Raji (cell line): ENCODE measurements around the gene REEP6.

Experiments
- POLR2A ChIP-seq: IDR thresholded peaks from 2 replicates; pipeline ENCODE4 v1.6.1; 2011; ENCODE audit warnings: low read depth, low read length, control low read depth; ENCODE audit not compliant: insufficient read depth

Gene REEP6

DNA sequence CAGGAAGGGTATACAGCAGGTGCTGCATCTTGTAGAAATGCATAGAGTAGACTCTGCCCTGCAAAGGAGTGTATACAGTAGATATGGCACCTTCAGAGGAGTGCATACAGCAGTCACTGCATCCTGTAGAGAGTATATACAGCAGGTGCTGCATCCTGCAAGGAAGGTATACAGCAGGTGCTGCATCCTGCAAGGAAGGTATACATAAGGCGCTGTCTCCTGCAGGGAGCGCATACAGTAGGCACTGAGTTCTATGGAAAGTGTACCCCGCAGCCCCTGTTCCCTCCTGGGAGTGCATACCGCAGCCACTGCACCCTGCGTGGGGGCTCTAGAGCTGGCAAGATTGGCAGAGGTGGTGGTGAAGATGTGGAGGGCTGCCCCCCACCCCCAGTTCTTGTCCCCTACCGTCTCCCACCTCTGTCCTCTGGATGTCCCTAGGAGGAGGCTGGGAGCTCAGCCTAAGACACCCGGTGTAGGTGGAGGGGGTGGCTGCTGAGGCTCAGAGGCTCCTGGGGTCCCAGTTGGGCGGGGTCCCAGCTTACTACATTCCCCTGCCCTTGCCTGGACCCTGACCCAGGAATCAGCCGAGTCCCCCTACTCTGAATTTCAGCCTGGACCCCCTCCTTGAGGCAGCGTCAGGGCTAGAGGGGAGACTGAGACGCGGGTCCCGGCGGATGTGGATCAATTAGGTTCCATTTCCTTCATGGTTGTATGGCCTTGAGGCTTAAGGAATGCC, 24.2 kb downstream of the REEP6 start:
- TF ChIP-seq POLR2A, result no peak

DNA sequence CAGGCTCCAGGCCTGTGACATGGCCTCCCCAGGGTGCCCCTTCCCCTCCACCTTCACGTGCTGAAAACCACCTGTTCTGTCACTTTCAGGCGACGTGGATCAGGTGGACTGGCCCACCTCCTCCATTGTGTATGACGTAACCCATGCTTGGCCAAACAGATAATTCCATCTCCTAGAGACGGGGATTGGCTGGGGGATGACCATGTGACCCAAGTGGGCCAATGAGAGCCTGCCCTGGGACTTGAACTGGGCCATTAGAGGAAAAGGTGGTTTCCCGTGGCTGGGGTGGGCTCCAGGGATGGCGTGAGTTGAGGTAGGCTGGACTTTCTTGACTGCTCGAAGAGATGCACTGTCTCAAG, 25.4 kb downstream of the REEP6 start:
- no peak for TF ChIP-seq POLR2A

DNA sequence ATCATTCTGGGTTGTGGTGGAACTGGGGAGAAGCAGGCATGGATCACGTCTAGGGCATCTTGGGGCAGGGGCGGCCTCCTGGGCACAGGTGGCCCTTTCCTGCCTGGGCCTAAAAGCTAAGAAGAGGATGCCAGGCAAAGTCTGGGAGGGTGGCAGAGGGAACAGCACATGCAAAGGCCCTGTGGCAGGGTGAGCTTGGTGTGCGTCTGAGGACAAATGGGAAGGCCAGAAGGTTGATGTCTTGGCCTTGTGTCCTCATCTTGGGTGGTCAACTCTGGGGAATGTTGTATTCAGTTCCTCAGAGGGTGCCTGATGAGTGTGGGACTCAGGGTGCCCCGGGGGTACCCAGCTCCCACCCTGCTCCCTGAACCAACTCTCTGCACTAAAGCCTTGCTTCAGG, 27.5 kb downstream of the REEP6 start:
- TF ChIP-seq POLR2A, result no peak

DNA sequence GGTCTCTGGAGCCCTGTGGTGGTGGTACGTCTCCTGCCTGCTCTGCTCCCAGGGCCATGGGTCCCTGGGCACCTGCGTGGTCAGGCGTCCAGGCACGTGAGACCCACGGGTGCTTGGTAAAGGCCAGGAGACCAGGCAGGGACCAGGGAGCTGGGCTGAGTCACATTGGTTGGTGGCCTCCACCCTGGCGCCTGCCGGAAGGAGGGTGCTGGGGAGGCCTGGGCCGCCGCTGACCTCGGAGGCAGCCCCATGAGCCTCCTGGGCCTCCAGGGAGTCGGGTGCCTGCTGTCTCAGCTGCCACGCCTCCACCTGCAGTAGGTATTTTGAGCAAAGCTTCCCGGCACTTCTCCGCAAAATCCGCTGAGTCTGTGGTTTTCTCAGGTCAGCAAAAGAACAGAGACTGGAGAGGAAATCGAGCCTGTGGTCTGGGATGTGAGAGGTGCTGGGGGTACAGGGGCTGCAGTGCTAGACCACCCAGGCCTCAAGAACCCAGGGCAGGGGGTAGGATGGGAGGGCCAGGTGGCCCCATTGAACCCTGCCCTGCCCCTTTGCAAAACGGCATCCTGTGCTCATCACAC, 29.3 kb downstream of the REEP6 start:
- TF ChIP-seq POLR2A, result no peak

DNA sequence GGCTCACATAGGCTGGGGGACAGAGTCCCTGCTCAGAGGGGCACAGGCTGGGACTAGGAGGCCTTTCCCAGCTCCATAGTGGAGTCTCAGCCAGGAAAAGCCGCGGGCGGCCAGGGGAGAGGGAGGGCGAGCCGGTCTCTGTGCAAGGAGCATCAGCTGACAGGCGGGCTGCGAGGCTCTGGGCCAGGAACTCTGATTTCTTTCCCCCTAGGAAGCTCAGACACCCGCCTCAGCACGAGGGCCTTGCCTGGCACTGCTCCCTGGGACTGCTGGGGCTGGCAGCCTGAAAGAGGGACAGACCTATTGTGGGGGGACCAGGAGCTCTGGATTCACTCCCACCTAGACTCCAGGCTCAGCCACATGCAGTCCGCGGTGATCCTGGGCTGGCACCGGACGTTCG, 30.7 kb downstream of the REEP6 start:
- TF ChIP-seq POLR2A, result no peak

DNA sequence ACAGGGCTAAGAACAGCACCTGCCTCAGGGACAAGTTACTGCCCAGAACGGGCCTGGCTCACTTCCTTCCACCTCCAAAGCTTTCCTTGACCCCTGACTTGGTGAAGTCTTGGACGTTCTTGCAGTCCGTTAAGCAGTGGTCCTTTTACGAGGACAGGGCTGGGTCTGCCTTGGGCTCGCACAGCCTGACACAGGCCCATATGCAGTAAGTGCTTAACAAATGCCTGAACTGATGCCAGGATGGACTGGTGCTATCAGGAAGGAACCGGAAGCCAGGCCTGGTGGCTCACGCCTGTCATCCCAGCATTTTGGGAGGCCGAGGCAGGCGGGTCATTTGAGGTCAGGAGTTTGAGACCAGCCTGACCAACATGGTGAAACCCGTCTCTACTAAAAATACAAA, 31.1 kb downstream of the REEP6 start:
- no peak for TF ChIP-seq POLR2A

DNA sequence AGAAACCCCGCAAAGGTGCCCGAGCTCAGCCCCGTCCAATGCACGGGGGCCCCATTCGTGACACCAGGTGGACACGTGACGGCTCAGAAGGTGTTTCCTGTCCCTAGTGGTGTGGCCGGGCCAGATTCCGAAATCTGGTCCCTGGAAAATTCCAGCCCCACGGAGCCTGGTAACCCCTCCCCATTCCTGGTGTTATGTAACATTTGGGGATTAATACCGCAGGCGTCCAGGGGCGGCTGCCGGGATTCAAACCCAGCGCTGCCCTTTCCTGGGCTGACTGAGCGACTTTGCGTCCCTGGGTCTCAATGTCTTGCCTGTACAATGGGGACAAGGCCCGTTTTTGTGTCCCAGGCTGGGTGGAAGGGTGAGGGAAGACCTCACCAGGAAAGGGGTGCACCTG, 31.9 kb downstream of the REEP6 start:
- TF ChIP-seq POLR2A, result no peak

DNA sequence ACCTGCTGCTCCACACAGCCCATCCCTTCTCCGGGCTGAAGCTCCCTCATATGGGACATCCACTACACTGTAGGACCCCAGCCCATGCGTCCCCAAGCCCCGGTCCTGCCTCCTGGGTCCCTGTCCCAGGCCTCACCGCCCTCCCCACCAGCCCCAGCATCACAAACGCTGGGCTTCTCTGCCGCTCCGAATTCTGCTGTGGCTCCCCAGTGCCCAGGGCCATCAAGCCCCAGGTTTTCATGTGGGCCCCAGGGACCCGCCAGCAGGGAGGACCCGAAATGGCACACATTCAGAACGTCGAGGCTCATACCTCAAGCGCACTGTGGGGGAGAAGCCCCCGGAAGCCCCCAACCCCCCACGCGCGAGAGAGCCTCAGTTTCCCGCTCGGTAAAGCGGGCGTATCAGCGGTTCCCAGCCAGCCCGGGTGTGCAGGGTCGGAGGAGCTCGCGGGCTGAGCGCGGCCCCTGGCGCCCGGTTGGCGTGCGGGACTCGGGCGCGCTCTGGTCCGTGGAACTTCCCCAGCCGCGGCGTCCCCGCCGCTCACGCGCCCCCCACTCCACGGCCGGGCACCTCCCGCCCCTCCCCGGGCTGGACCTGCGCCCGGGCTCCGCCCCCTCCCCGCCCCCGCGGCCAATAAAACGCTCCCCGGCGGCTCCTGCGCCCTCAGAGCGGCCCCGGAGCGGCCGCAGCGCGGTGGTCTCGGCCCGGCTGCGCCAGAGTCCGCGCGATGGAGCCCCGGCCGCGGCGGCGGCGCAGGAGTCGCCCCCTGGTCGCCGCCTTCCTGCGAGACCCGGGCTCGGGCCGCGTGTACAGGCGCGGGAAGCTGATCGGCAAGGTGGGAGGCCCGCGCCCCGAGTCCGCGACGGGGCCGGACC, 32.7 kb downstream of the REEP6 start, which contains the start of gene PLK5:
PLK5 (plus strand) TSS at position 666 of the 875 bp plus-strand sequence. CDS start 2,920 bp downstream, outside the sequence.
- TF ChIP-seq POLR2A, result no peak

DNA sequence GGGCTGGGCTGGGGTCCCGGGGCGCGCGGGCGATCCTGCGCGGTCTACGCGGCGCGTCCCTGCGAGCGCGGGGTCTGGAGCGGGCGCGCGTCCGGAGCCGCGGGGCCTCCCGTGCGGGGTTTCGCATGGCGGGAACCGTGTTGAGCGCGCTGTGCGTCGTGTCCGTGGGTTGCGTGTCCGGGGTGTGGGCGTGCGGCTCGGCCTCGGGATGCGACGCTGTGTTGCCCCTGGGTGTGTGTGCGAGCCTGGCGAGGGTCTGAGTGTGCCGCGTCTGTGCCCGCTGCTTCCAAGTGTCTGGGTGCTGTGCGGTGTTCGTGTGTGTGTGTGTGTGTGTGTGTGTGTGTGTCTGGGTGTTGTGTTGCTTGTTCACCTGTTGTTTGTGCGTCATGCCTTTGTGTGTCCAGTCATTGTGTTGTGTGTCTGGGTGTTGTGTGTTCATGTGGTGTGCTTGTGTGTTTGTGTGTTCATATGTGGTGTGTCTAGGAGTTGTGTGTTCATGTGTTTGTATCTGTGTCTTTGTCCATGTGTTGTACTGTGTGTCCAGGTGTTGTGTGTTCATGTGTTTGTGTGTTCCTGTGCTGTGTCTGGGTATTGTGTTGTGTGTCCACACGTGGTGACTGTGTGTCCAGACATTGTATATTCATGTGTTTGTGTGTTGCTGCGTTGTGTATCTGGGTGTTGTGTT, 33.4 kb downstream of the REEP6 start:
- no peak for TF ChIP-seq POLR2A

DNA sequence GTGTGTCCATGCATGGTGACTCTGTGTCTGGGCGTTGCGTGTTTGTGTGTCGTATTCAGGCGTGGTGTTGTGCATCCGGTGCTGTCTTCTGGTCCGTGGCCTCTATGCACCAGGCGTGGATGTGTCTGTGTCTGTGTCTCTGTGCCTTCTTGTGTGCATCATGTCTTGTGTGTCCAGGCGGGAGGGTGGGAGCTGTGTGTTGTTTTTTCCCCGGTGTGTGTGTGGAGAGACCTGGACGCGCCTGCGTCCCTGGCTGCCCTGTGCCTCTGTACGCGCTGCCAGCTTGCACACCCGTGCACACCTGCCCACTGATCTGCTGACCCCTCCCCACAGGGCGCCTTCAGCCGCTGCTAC, 34.0 kb downstream of the REEP6 start:
- TF ChIP-seq POLR2A, result no peak

DNA sequence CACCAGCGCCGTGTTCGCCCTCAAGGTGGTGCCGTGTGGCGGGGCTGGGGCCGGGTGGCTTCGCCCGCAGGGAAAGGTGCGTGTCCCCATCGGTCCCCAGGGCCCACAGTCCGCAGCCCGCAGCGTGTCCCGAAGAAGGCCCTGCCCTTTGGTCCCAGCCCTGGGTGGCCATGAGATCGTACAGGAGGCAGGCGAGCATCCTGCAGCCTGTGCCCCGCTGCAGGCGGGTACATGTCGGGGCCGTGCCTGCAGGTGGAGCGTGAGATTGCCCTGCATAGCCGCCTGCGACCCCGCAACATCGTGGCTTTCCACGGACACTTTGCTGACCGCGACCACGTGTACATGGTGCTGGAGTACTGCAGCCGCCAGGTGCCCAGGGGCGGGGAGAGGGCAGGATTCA, 34.4 kb downstream of the REEP6 start:
- no peak for TF ChIP-seq POLR2A

DNA sequence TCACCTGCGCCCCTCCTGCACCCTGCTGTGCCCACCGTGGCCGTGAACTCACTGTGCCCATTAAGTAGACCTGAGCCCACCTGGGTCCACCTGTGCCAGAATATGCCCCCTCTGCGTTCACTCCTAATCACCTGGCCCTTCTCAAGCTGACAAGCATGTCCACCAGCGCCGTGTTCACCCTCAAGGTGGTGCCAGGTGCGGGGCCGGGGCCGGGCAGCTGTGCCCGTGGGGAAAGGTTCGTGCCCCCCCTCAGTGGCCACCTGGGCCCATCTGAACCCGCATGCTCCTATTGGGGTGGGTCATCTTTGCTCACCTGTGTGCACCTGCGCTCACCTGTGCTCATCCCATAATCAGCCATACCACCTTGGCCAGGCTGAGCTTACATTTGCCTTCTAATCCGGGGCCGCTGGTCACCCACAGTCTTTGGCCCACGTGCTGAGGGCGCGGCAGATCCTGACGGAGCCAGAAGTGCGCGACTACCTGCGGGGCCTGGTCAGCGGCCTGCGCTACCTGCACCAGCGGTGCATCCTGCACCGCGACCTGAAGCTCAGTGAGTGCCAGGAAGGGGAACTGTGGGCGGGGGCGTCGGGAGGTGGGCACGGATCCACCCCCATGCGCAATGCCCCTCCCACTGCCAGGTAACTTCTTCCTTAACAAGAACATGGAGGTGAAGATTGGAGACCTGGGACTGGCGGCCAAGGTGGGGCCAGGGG, 35.2 kb downstream of the REEP6 start:
- TF ChIP-seq POLR2A, result no peak

DNA sequence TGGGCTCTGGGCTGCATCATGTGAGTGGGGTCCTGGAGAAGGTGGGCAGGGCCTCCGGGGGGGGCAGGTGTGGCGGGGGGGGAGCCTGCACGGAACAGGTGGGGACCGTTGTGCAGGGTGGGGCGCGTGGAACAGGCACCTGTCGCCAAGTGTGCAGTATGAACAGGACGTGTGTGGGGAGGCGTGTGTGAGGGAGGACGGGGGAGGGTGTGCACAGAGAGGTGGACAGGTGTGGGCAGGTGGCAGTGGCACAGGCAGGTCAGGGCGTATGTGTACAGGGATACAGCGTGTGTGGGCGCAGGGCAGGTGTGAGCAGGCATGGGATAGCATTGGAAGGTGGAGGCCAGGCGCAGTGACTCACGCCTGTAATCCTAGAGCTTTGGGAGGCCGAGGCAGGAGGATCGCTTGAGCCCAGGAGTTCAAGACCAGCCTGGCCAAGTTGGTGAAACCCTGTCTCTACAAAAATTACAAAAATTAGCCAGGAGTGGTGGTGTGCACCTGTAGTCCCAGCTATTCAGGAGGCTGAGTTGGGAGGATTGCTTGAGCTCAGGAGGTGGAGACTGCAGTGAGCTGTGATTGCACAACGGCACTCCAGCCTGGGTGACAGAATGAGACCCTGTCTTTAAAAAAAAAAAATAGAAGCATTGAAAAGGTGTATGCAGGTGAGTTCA, 36.1 kb downstream of the REEP6 start:
- TF ChIP-seq POLR2A, result no peak

DNA sequence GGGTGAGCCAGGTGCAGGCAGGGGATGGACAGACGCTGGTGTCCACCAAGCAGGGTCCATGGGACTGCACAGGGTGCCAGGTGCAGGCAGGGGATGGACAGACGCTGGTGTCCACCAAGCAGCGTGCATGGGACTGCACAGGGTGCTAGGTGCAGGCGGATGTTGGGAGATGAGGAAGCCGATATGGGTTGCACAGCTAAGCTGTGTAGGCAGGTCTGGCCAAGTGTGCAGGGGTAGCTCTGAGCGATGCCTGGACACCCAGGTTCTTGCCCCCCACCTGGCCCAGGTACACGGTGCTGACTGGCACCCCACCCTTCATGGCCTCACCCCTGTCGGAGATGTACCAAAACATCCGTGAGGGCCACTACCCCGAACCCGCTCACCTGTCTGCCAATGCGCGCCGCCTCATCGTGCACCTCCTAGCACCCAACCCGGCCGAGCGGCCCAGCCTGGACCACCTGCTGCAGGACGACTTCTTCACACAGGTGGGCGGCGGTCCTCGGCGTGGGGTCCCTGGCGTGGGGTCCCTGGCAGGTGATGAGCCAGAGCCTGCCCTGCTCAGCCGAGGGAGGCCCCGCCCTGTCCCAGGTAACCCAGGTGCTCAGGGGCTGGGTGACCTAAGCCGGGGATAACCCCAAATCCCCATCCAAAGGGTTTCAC, 36.8 kb downstream of the REEP6 start:
- no peak for TF ChIP-seq POLR2A
